K562 (cell line): ENCODE data around the gene ZNF280D. TPM values are rescaled to one million over a fixed set of nuclear protein-coding genes. Genes with fewer than 3 reads are reported as not detected.
A peak's percentile ranks its signal among the peaks of the same experiment; 100 is the strongest.

Source experiments
- ATAC-seq: fragments of 200-7000 bp; cut with Tn5 transposase; 3 replicates; pipeline ENCODE4 v1.9.1; 2020; ENCODE audit warnings: moderate library complexity
- BruUV-seq: library from RNA; stranded (reverse); fragments of 400-500 nt; replicated peaks from 2 replicates; lab custom pipeline; 2021; lab: Mats Ljungman, UMichigan
- CTCF ChIA-PET: fragments of 300-600 bp; formaldehyde crosslinking; extraction: SDS; loops from one replicate; lab custom pipeline; 2021; ENCODE audit warnings: low intra/inter-chr PET ratio; lab: Yijun Ruan, JAX
- POLR2A ChIA-PET: fragments of 300-600, 350-650 bp; sonication (Branson Sonifier 250); formaldehyde crosslinking; extraction: SDS; loops from one replicate; lab custom pipeline; 2021; ENCODE audit warnings: antibody characterized with exemption, inconsistent platforms; lab: Yijun Ruan, JAX
- DNase-seq, 4 experiments: peaks; one replicate each; pipeline versions ENCODE4 v3.0.0 to v3.0.0-alpha.2; 2011 to 2018; ENCODE audit warnings: low spot score in 3 of 4, mixed read lengths in 3 of 4; ENCODE audit errors: extremely low read depth in 1 of 4
- FAIRE-seq: peaks from 2 replicates; lab custom pipeline; 2011; peaks lifted over from hg19 to GRCh38; lab: Jason Lieb, UNC
- H2AFZ ChIP-seq: 2 replicates; pipeline ENCODE4 v1.6.0; 2011; ENCODE audit warnings: low read depth, low read length, control low read depth, inconsistent platforms
- H3K27ac ChIP-seq: fragments of 200-600 bp; 3 replicates; pipeline ENCODE4 v1.8.0; 2011; ENCODE audit warnings: low read depth, mild to moderate bottlenecking, control low read depth, inconsistent platforms, low read length, moderate library complexity, mixed read lengths; ENCODE audit errors: extremely low read depth
- H3K27me3 ChIP-seq, 2 experiments: fragments of 300-600 bp in 1 of 2; 2 replicates in 1 of 2; 3 replicates in 1 of 2; pipeline versions ENCODE4 v1.6.0 to v1.8.0; 2011; ENCODE audit warnings: inconsistent platforms in 2 of 2, low read length in 2 of 2, mild to moderate bottlenecking in 1 of 2, mixed read lengths in 1 of 2, moderate library complexity in 1 of 2; ENCODE audit not compliant: control insufficient read depth in 2 of 2, insufficient read depth in 2 of 2
- H3K36me3 ChIP-seq: fragments of 300-600 bp; 3 replicates; pipeline ENCODE4 v1.8.0; 2011; ENCODE audit warnings: mild to moderate bottlenecking, low read length, inconsistent platforms; ENCODE audit not compliant: control insufficient read depth, insufficient read depth
- H3K4me1 ChIP-seq, 2 experiments: fragments of 200-600 bp in 1 of 2; replicated peaks in 1 of 2; 2 replicates in 1 of 2; 3 replicates in 1 of 2; pipeline versions ENCODE4 v1.5.1 to v1.8.0; 2011; ENCODE audit warnings: inconsistent platforms in 2 of 2, low read length in 2 of 2, mild to moderate bottlenecking in 1 of 2, mixed read lengths in 1 of 2, moderate library complexity in 1 of 2; ENCODE audit not compliant: control insufficient read depth in 2 of 2, insufficient read depth in 2 of 2
- H3K4me2 ChIP-seq: 2 replicates; pipeline ENCODE4 v1.6.1; 2011; ENCODE audit warnings: low read length, control low read depth, inconsistent platforms, mixed read lengths; ENCODE audit not compliant: insufficient read depth
- H3K4me3 ChIP-seq: fragments of 200-600 bp; sonication (generic), shearing (Covaris generic); 2 replicates; pipeline ENCODE4 v1.5.1; 2016; ENCODE audit warnings: control low read depth, inconsistent platforms
- H3K79me2 ChIP-seq: fragments of 200-600 bp; 3 replicates; pipeline ENCODE4 v1.8.0; 2011; ENCODE audit warnings: low read length, inconsistent platforms; ENCODE audit not compliant: control insufficient read depth, insufficient read depth
- H3K9ac ChIP-seq, 2 experiments: 2 replicates each; pipeline versions ENCODE4 v1.6.0 to v1.6.1; 2011; ENCODE audit warnings: low read depth in 2 of 2, low read length in 2 of 2, control low read depth in 1 of 2, inconsistent platforms in 1 of 2, mild to moderate bottlenecking in 1 of 2, mixed read lengths in 1 of 2; ENCODE audit not compliant: insufficient read depth in 1 of 2
- H3K9me1 ChIP-seq: one replicate; pipeline ENCODE4 v1.6.0; 2011; ENCODE audit warnings: inconsistent platforms, mild to moderate bottlenecking, low read length, moderate library complexity; ENCODE audit not compliant: control insufficient read depth, insufficient read depth
- H3K9me3 ChIP-seq: replicated peaks from 2 replicates; pipeline ENCODE4 v1.5.1; 2011; ENCODE audit warnings: low read depth, low read length, inconsistent platforms; ENCODE audit not compliant: control insufficient read depth, insufficient read depth
- H4K20me1 ChIP-seq: replicated peaks from 2 replicates; pipeline ENCODE4 v1.6.1; 2011; ENCODE audit warnings: low read length, inconsistent platforms, mixed read lengths; ENCODE audit not compliant: control insufficient read depth, insufficient read depth
- CTCF ChIP-seq, 3 experiments: IDR thresholded peaks in 2 of 3; conservative IDR thresholded peaks in 1 of 3; 2 replicates each; pipeline ENCODE4 v1.5.1; 2011 to 2012; ENCODE audit warnings: low read length in 3 of 3, mild to moderate bottlenecking in 3 of 3, control low read depth in 2 of 3, improper control_type of control experiment in 1 of 3, inconsistent platforms in 1 of 3, low read depth in 1 of 3, mixed read lengths in 1 of 3, moderate library complexity in 1 of 3; ENCODE audit not compliant: insufficient read depth in 2 of 3
- EHMT2 ChIP-seq: fragments of 450-650 bp; IDR thresholded peaks from 2 replicates; pipeline ENCODE4 v1.6.1; 2018; ENCODE audit warnings: antibody characterized with exemption
- GABPA ChIP-seq: fragments of 200-800 bp; sonication (Bioruptor generic); conservative IDR thresholded peaks from 2 replicates; pipeline ENCODE4 v1.6.1; 2016; ENCODE audit warnings: low read depth, missing genetic modification characterization, missing compliant biosample characterization
- HNRNPUL1 ChIP-seq: fragments of 200-400 bp; formaldehyde crosslinking; IDR thresholded peaks from 2 replicates; pipeline ENCODE4 v1.6.1; 2017; ENCODE audit warnings: low read length
- SMAD2 ChIP-seq: fragments of 150-350 bp; IDR thresholded peaks from 2 replicates; pipeline ENCODE4 v1.6.1; 2014; ENCODE audit warnings: low read depth, mild to moderate bottlenecking, low read length
- SMAD4 ChIP-seq: fragments of 250-450 bp; sonication (Bioruptor Pico); conservative IDR thresholded peaks from 2 replicates; pipeline ENCODE4 v1.8.0; 2021; ENCODE audit warnings: inconsistent platforms, mild to moderate bottlenecking, moderate library complexity
- THRB ChIP-seq: fragments of 450-650 bp; formaldehyde crosslinking; conservative IDR thresholded peaks from 2 replicates; pipeline ENCODE4 v1.4.0; 2022; ENCODE audit warnings: mild to moderate bottlenecking, missing genetic modification characterization
- ZBTB40 ChIP-seq, 2 experiments: fragments of 450-650 bp in 1 of 2; sonication (generic) in 1 of 2; formaldehyde crosslinking in 1 of 2; IDR thresholded peaks; 2 replicates each; pipeline versions ENCODE4 v1.7.1 to v1.9.0; 2016 to 2022; ENCODE audit warnings: inconsistent platforms in 1 of 2, mild to moderate bottlenecking in 1 of 2, missing genetic modification reagents in 1 of 2
- in situ Hi-C: fragments of 300-500 bp; cut with MboI; formaldehyde crosslinking; loops from 4 replicates; pipeline ENCODE4 v1.15.0; 2018; ENCODE audit warnings: inconsistent platforms, mixed read lengths
- intact Hi-C: fragments of 100-400 bp; cut with micrococcal nuclease; formaldehyde crosslinking; loops from 2 replicates; pipeline ENCODE4 v1.14.2; 2022
- polyA plus RNA-seq, 8 experiments: library from polyadenylated mRNA; depleted of rRNA in 4 of 8; stranded (reverse) in 5 of 8; unstranded in 3 of 8; fragments of >200 nt; fragmentation: Nextera tagmentation in 2 of 8; fragmentation: Illumina TruSeq in 1 of 8; extraction: Ambion mirVana in 2 of 8; extraction: Trizol in 1 of 8; gene quantifications; 2 replicates each; pipeline versions ENCODE4 v1.2.1 to v1.2.3, GENCODE V29; 2011 to 2014; ENCODE audit warnings: inconsistent platforms in 1 of 8, missing spikeins in 1 of 8
- total RNA-seq, 7 experiments: library from RNA; depleted of rRNA in 6 of 7; stranded (reverse); fragments of >200 nt in 6 of 7; fragmentation: Illumina TruSeq in 2 of 7; extraction: Trizol in 2 of 7; gene quantifications; 2 replicates each; pipeline versions ENCODE4 v1.2.1 to v1.2.3, GENCODE V29; 2011 to 2021; ENCODE audit warnings: low replicate concordance in 1 of 7

ZNF280D gene
- total and polyA plus RNA-seq, 9 of the 15 experiments (the other 6 are each of a cell fraction or from before 2014, with no cell fraction given), result 8.3 to 21.8 (median 18.4) TPM

GRCh38 chr15:56739964-56740640 is 6.8 kb upstream of the ZNF280D start:
- no peak overlapping the region for H3K4me2 ChIP-seq
- POLR2A ChIA-PET, result interaction anchor here (2.9 kb wide), 1 partner anchor 19 kb away, joined by 15 read pairs; no protein-coding TSS in a partner anchor
- TF ChIP-seq EHMT2 (peak; percentile 71; the same call in 1 of the 2 replicates), CTCF (IDR thresholded peaks at IDR 0.05 in 2 of 3, conservative IDR thresholded peaks at IDR 0.05 in 1 of 3; ENCODE audit: insufficient read depth in 2 of 3, low read depth in 1 of 3, low read length in 3 of 3) (peak; percentile 48 to 65 (median 54)), SMAD2 (no peak), THRB (CRISPR knock-in tag) (no peak), ZBTB40 (IDR thresholded peaks at IDR 0.05) (peak; percentile 81), ZBTB40 (CRISPR knock-in tag; IDR thresholded peaks at IDR 0.05) (no peak), GABPA (tag) (peak; percentile 78), HNRNPUL1 (no peak), SMAD4 (CRISPR knock-in tag) (no peak)

More at GRCh38 chr15:56739964-56740640, 6.8 kb upstream of the ZNF280D start:
- intact Hi-C loops (loop anchor here (5.0 to 10.0 kb wide), 2 partner anchors 62 to 125 kb away; no protein-coding TSS in a partner anchor), in situ Hi-C loops (no loop called here)
- no peak overlapping the region for H3K9ac ChIP-seq
- CTCF ChIA-PET, result no interaction called here
- no peaks in the 10 kb centered on the region for H3K27me3 ChIP-seq
- H3K9me3 ChIP-seq, result no peaks in the 10 kb centered on the region
- no peak overlapping the region for H3K4me3 ChIP-seq
- H3K27ac ChIP-seq, result no peak overlapping the region
- no peaks in the 10 kb centered on the region for H4K20me1 ChIP-seq
- H3K36me3 ChIP-seq, result no peaks in the 10 kb centered on the region
- H3K79me2 ChIP-seq, result no peaks in the 10 kb centered on the region
- peak overlapping the region; percentile 62 for H2AFZ ChIP-seq
- BruUV-seq, result no TSS peak
- no peaks in the 10 kb centered on the region for H3K9me1 ChIP-seq
- H3K4me1 ChIP-seq, result peaks cover 3 to 40% of the 10 kb centered on the region in 2 experiments; a peak in 3 of 5 replicates
- DNase-seq, result peak in 2 of 4 experiments; percentile 35 to 52
- ATAC-seq, result peak; percentile 62
- peak; percentile 56 for FAIRE-seq
